Dendritic cell treated with granulocyte-macrophage colony-stimulating factor and Interleukin-4, amounts not matched to agents 40 ng/mL and 50 ng/mL, for 4 days (primary cell): ENCODE data around the gene RPS25.
"Not testable (repeated sequence)": the region's sequence is repeated elsewhere in the genome, so short reads cannot be mapped to it uniquely, and the experiment has no call there.

Source experiments
- H3K27ac Mint-ChIP-seq: one replicate; pipeline ENCODE4 v1.8.0; 2022; ENCODE audit warnings: mild to moderate bottlenecking, mixed read lengths
- H3K27me3 Mint-ChIP-seq: one replicate; pipeline ENCODE4 v1.8.0; 2022; ENCODE audit warnings: mild to moderate bottlenecking, mixed read lengths
- H3K36me3 Mint-ChIP-seq: one replicate; pipeline ENCODE4 v1.8.0; 2022; ENCODE audit warnings: low read depth, mixed read lengths
- H3K4me1 Mint-ChIP-seq: one replicate; pipeline ENCODE4 v1.8.0; 2022; ENCODE audit warnings: low read depth, mixed read lengths
- H3K4me3 Mint-ChIP-seq: one replicate; pipeline ENCODE4 v1.8.0; 2022; ENCODE audit warnings: mild to moderate bottlenecking, moderate library complexity, mixed read lengths
- H3K9me3 Mint-ChIP-seq: one replicate; pipeline ENCODE4 v1.8.0; 2022; ENCODE audit warnings: mixed read lengths
- intact Hi-C: fragments of 100-400 bp; cut with micrococcal nuclease; formaldehyde crosslinking; loops from one replicate; pipeline ENCODE4 v1.15.0; 2022

The RPS25 gene

GRCh38 chr11:119029340-119030028, 11.3 kb upstream of the RPS25 start:
- Mint-ChIP-seq H3K27me3 (peaks cover 2% of the 10 kb centered on the region), H3K4me3 (peak overlapping the region; percentile 86), H3K4me1 (peaks cover 34% of the 10 kb centered on the region), H3K9me3 (no peaks in the 10 kb centered on the region), H3K36me3 (peaks cover 55% of the 10 kb centered on the region), H3K27ac (peak overlapping the region; percentile 90)
- intact Hi-C loops: loop anchor here (1.0 kb wide), 2 partner anchors 11 to 31 kb away; partner anchors contain the start of genes CENATAC, RPS25 and TRAPPC4

- H3K27me3 Mint-ChIP-seq: peaks cover 2% of the 10 kb centered on the region
- H3K36me3 Mint-ChIP-seq: peaks cover 60% of the 10 kb centered on the region
- intact Hi-C loops: no loop called here
- H3K4me3 Mint-ChIP-seq: peak overlapping the region; percentile 86
- no peaks in the 10 kb centered on the region for H3K9me3 Mint-ChIP-seq
- peaks cover 34% of the 10 kb centered on the region for H3K4me1 Mint-ChIP-seq
- H3K27ac Mint-ChIP-seq: peak overlapping the region; percentile 90
Observed at GRCh38 chr11:119029069-119029339, 10.9 kb upstream of the RPS25 start.

- H3K4me3 Mint-ChIP-seq: peak overlapping the region; percentile 86
- peaks cover 37% of the 10 kb centered on the region for H3K4me1 Mint-ChIP-seq
- no peaks in the 10 kb centered on the region for H3K9me3 Mint-ChIP-seq
- no peaks in the 10 kb centered on the region for H3K27me3 Mint-ChIP-seq
- H3K27ac Mint-ChIP-seq: peak overlapping the region; percentile 90
- intact Hi-C loops: no loop called here
- peaks cover 65% of the 10 kb centered on the region for H3K36me3 Mint-ChIP-seq
Observed at GRCh38 chr11:119028346-119029068, 10.4 kb upstream of the RPS25 start.

GRCh38 chr11:119027561-119028345, 9.6 kb upstream of the RPS25 start:
- no peaks in the 10 kb centered on the region for H3K27me3 Mint-ChIP-seq
- H3K4me1 Mint-ChIP-seq: peaks cover 41% of the 10 kb centered on the region
- intact Hi-C loops: no loop called here
- peak overlapping the region; percentile 90 for H3K27ac Mint-ChIP-seq
- H3K36me3 Mint-ChIP-seq: peaks cover 73% of the 10 kb centered on the region
- H3K9me3 Mint-ChIP-seq: no peaks in the 10 kb centered on the region
- no peak overlapping the region for H3K4me3 Mint-ChIP-seq

- Mint-ChIP-seq H3K36me3 (peaks cover 81% of the 10 kb centered on the region), H3K4me1 (peaks cover 45% of the 10 kb centered on the region), H3K27ac (peak overlapping the region; percentile 90), H3K4me3 (no peak overlapping the region), H3K9me3 (no peaks in the 10 kb centered on the region), H3K27me3 (no peaks in the 10 kb centered on the region)
- intact Hi-C loops: no loop called here
Observed at GRCh38 chr11:119026970-119027369, 8.8 kb upstream of the RPS25 start.

- no peak overlapping the region for H3K27ac Mint-ChIP-seq
- intact Hi-C loops: no loop called here
- peaks cover 88% of the 10 kb centered on the region for H3K36me3 Mint-ChIP-seq
- no peaks in the 10 kb centered on the region for H3K27me3 Mint-ChIP-seq
- no peaks in the 10 kb centered on the region for H3K9me3 Mint-ChIP-seq
- H3K4me1 Mint-ChIP-seq: peaks cover 45% of the 10 kb centered on the region
- no peak overlapping the region for H3K4me3 Mint-ChIP-seq
Observed at GRCh38 chr11:119025978-119026766, 8.0 kb upstream of the RPS25 start.

- Mint-ChIP-seq H3K27me3 (no peaks in the 10 kb centered on the region), H3K4me3 (no peak overlapping the region), H3K4me1 (peaks cover 46% of the 10 kb centered on the region), H3K9me3 (no peaks in the 10 kb centered on the region), H3K27ac (no peak overlapping the region), H3K36me3 (peaks cover 90% of the 10 kb centered on the region)
- intact Hi-C loops: no loop called here
Observed at GRCh38 chr11:119025541-119025940, 7.4 kb upstream of the RPS25 start.

- peaks cover 50% of the 10 kb centered on the region for H3K4me1 Mint-ChIP-seq
- H3K27me3 Mint-ChIP-seq: no peaks in the 10 kb centered on the region
- peaks cover 91% of the 10 kb centered on the region for H3K36me3 Mint-ChIP-seq
- no peaks in the 10 kb centered on the region for H3K9me3 Mint-ChIP-seq
- H3K27ac Mint-ChIP-seq: no peak overlapping the region
- no peak overlapping the region for H3K4me3 Mint-ChIP-seq
- intact Hi-C loops: no loop called here
Observed at GRCh38 chr11:119025099-119025473, 6.9 kb upstream of the RPS25 start.

GRCh38 chr11:119024430-119025098, 6.4 kb upstream of the RPS25 start:
- H3K27ac Mint-ChIP-seq: peak overlapping the region; percentile 16
- H3K4me1 Mint-ChIP-seq: peaks cover 48% of the 10 kb centered on the region
- H3K9me3 Mint-ChIP-seq: no peaks in the 10 kb centered on the region
- peaks cover 95% of the 10 kb centered on the region for H3K36me3 Mint-ChIP-seq
- H3K4me3 Mint-ChIP-seq: no peak overlapping the region
- intact Hi-C loops: no loop called here
- no peaks in the 10 kb centered on the region for H3K27me3 Mint-ChIP-seq

GRCh38 chr11:119023741-119024140, 5.6 kb upstream of the RPS25 start:
- Mint-ChIP-seq H3K4me1 (peaks cover 39% of the 10 kb centered on the region), H3K27ac (no peak overlapping the region), H3K36me3 (peaks cover 96% of the 10 kb centered on the region), H3K4me3 (no peak overlapping the region), H3K9me3 (no peaks in the 10 kb centered on the region), H3K27me3 (no peaks in the 10 kb centered on the region)
- intact Hi-C loops: no loop called here

GRCh38 chr11:119021631-119022030, 3.5 kb upstream of the RPS25 start:
- Mint-ChIP-seq H3K27ac (peak overlapping the region; percentile 3), H3K4me3 (no peak overlapping the region), H3K27me3 (no peaks in the 10 kb centered on the region), H3K9me3 (no peaks in the 10 kb centered on the region), H3K36me3 (peaks cover 93% of the 10 kb centered on the region), H3K4me1 (peaks cover 21% of the 10 kb centered on the region)
- intact Hi-C loops: no loop called here

- H3K27ac Mint-ChIP-seq: peak overlapping the region; percentile 99
- intact Hi-C loops: loop anchor here (2.0 kb wide), 1 partner anchor 83 kb away; no protein-coding TSS in a partner anchor
- no peaks in the 10 kb centered on the region for H3K27me3 Mint-ChIP-seq
- H3K9me3 Mint-ChIP-seq: no peaks in the 10 kb centered on the region
- H3K4me3 Mint-ChIP-seq: peak overlapping the region; percentile 98
- H3K36me3 Mint-ChIP-seq: peaks cover 93% of the 10 kb centered on the region
- H3K4me1 Mint-ChIP-seq: peaks cover 36% of the 10 kb centered on the region
Observed at GRCh38 chr11:119019996-119020395, 1.9 kb upstream of the RPS25 start.

- H3K27me3 Mint-ChIP-seq, H3K9me3 Mint-ChIP-seq, intact Hi-C loops: not testable (repeated sequence)
- H3K27ac Mint-ChIP-seq: peak overlapping the region; percentile 99
- peak overlapping the region; percentile 98 for H3K4me3 Mint-ChIP-seq
- peaks cover 93% of the 10 kb centered on the region for H3K36me3 Mint-ChIP-seq
- peaks cover 27% of the 10 kb centered on the region for H3K4me1 Mint-ChIP-seq
Observed at GRCh38 chr11:119017377-119017776, 766 bp downstream of the RPS25 start.
